SK-N-SH (cell line): ENCODE data around the gene AFF3.

Experiments
- CTCF ChIP-seq: fragments of 200-600 bp; sonication (generic); IDR thresholded peaks from 2 replicates; pipeline ENCODE4 v1.6.1; 2017; ENCODE audit warnings: antibody characterized with exemption, mild to moderate bottlenecking, moderate library complexity
- EP300 ChIP-seq, 2 experiments: IDR thresholded peaks; 2 replicates each; pipeline versions ENCODE4 v1.4.0 to v1.6.1; 2012; ENCODE audit warnings: borderline replicate concordance in 1 of 2, low read depth in 1 of 2, low read length in 1 of 2
- FOXM1 ChIP-seq: IDR thresholded peaks from 2 replicates; pipeline ENCODE4 v1.4.0; 2012; ENCODE audit warnings: low read depth, mild to moderate bottlenecking
- GABPA ChIP-seq: IDR thresholded peaks from 2 replicates; pipeline ENCODE4 v1.4.0; 2012; ENCODE audit warnings: low read depth, mild to moderate bottlenecking
- GATA2 ChIP-seq: sonication (generic); formaldehyde crosslinking; IDR thresholded peaks from 2 replicates; pipeline ENCODE4 v1.5.0; 2020; ENCODE audit warnings: mild to moderate bottlenecking, missing genetic modification reagents
- MAX ChIP-seq: IDR thresholded peaks from 2 replicates; pipeline ENCODE4 v1.4.0; 2012; ENCODE audit warnings: low read depth
- MXI1 ChIP-seq: IDR thresholded peaks from 2 replicates; pipeline ENCODE4 v1.6.1; 2012; ENCODE audit warnings: mild to moderate bottlenecking, low read depth, low read length, improper control_type of control experiment
- NFIC ChIP-seq: IDR thresholded peaks from 2 replicates; pipeline ENCODE4 v1.4.0; 2012; ENCODE audit warnings: borderline replicate concordance
- POLR2AphosphoS5 ChIP-seq: IDR thresholded peaks from 2 replicates; pipeline ENCODE4 v1.6.1; 2012; ENCODE audit warnings: low read depth, low read length
- RAD21 ChIP-seq: IDR thresholded peaks from 2 replicates; pipeline ENCODE4 v1.6.1; 2012; ENCODE audit warnings: mild to moderate bottlenecking, low read length
- TCF12 ChIP-seq: IDR thresholded peaks from 2 replicates; pipeline ENCODE4 v1.4.0; 2012
- YY1 ChIP-seq: IDR thresholded peaks from 2 replicates; pipeline ENCODE4 v1.4.0; 2012; ENCODE audit warnings: low read depth, mild to moderate bottlenecking
- TF ChIP-seq, protein P1 (sequence below): IDR thresholded peaks from 2 replicates; pipeline ENCODE4 v1.4.0; 2012; ENCODE audit warnings: low read depth, borderline replicate concordance
- TF ChIP-seq, protein P2 (sequence below): IDR thresholded peaks from 2 replicates; pipeline ENCODE4 v1.6.1; 2012; ENCODE audit warnings: mild to moderate bottlenecking, low read depth, low read length, moderate library complexity

DNA sequence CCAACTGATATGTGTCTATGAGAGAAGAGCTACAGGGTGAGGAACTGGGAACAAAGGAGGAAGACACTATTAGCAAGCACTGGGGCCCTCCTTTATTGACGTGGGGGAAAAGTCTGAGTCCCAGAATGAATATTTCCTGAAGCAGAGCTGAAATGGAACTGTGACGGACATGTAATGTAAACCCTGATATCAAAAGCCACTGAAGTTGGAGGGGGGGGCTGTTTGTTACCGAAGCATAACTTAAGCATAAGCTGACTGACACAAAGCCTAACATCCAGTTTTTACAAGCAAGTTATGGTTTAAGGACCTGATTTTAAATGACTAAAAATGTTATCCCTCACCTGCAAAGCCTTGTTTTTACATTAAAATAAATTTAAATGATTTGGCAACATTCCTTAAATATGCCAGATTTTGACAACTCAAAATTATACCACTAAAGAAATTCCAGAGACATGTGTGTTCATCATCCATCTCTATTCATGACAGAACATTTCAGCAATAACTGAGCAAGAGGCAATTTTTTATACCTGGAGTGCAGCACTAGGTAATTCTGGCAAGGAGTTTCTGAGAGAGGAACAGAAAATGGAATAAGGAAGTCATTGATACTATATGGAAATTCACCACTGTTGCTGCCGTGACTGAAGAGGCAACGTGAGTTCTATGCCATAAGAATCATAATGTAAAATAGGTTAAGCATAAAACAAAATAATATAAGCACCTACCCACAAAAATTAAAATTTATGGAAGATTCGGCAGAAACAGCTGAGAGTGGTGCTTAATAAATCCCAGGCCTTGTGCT, 186.0 kb downstream of the AFF3 start:
- TF ChIP-seq GABPA (no peak), CTCF (no peak), EP300 (IDR thresholded peaks at IDR 0.05; ENCODE audit: borderline replicate concordance in 1 of 2, low read depth in 1 of 2, low read length in 1 of 2) (no peak), MAX (no peak), NFIC (no peak), TCF12 (no peak), MXI1 (no peak), FOXM1 (no peak), POLR2AphosphoS5 (no peak), RAD21 (no peak), YY1 (no peak), GATA2 (no peak)
- TF ChIP-seq, protein P1, sequence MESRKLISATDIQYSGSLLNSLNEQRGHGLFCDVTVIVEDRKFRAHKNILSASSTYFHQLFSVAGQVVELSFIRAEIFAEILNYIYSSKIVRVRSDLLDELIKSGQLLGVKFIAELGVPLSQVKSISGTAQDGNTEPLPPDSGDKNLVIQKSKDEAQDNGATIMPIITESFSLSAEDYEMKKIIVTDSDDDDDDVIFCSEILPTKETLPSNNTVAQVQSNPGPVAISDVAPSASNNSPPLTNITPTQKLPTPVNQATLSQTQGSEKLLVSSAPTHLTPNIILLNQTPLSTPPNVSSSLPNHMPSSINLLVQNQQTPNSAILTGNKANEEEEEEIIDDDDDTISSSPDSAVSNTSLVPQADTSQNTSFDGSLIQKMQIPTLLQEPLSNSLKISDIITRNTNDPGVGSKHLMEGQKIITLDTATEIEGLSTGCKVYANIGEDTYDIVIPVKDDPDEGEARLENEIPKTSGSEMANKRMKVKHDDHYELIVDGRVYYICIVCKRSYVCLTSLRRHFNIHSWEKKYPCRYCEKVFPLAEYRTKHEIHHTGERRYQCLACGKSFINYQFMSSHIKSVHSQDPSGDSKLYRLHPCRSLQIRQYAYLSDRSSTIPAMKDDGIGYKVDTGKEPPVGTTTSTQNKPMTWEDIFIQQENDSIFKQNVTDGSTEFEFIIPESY, result no peak
- TF ChIP-seq, protein P2, sequence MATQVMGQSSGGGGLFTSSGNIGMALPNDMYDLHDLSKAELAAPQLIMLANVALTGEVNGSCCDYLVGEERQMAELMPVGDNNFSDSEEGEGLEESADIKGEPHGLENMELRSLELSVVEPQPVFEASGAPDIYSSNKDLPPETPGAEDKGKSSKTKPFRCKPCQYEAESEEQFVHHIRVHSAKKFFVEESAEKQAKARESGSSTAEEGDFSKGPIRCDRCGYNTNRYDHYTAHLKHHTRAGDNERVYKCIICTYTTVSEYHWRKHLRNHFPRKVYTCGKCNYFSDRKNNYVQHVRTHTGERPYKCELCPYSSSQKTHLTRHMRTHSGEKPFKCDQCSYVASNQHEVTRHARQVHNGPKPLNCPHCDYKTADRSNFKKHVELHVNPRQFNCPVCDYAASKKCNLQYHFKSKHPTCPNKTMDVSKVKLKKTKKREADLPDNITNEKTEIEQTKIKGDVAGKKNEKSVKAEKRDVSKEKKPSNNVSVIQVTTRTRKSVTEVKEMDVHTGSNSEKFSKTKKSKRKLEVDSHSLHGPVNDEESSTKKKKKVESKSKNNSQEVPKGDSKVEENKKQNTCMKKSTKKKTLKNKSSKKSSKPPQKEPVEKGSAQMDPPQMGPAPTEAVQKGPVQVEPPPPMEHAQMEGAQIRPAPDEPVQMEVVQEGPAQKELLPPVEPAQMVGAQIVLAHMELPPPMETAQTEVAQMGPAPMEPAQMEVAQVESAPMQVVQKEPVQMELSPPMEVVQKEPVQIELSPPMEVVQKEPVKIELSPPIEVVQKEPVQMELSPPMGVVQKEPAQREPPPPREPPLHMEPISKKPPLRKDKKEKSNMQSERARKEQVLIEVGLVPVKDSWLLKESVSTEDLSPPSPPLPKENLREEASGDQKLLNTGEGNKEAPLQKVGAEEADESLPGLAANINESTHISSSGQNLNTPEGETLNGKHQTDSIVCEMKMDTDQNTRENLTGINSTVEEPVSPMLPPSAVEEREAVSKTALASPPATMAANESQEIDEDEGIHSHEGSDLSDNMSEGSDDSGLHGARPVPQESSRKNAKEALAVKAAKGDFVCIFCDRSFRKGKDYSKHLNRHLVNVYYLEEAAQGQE, result no peak
